ENCODE data around the gene CPNE5. TPM values are rescaled to one million over a fixed set of nuclear protein-coding genes. Genes with fewer than 3 reads are reported as not detected.
A peak's percentile ranks its signal among the peaks of the same experiment; 100 is the strongest.

CPNE5 gene
- total RNA-seq, 1 experiment from 2014 or later: 37.6 TPM

GRCh38 chr6:36803482-36803881, 35.8 kb downstream of the CPNE5 start:
- DNase-seq (ENCODE audit: low spot score): no peak
- in situ Hi-C loops (cut with HindIII; ENCODE audit: low sequenced_read_pairs): no loop called here

- DNase-seq (ENCODE audit: low spot score): no peak
- in situ Hi-C loops (cut with HindIII; ENCODE audit: low sequenced_read_pairs): no loop called here
These were observed 38.8 kb downstream of the CPNE5 start for GRCh38 chr6:36800223-36801076.

GRCh38 chr6:36798852-36799251, 40.4 kb downstream of the CPNE5 start:
- in situ Hi-C loops (cut with HindIII; ENCODE audit: low sequenced_read_pairs): no loop called here
- no peak for DNase-seq (ENCODE audit: low spot score)

- in situ Hi-C loops (cut with HindIII; ENCODE audit: low sequenced_read_pairs): no loop called here
- DNase-seq (ENCODE audit: low spot score): no peak
These were observed 41.6 kb downstream of the CPNE5 start for GRCh38 chr6:36797653-36798052.

- in situ Hi-C loops (cut with HindIII; ENCODE audit: low sequenced_read_pairs): no loop called here
These were observed 42.2 kb downstream of the CPNE5 start for GRCh38 chr6:36797055-36797454.

GRCh38 chr6:36794713-36795065, 44.6 kb downstream of the CPNE5 start:
- no peak for DNase-seq (ENCODE audit: low spot score)
- in situ Hi-C loops (cut with HindIII; ENCODE audit: low sequenced_read_pairs): no loop called here

More at GRCh38 chr6:36797055-36797454, 42.2 kb downstream of the CPNE5 start:
- no peak for DNase-seq (ENCODE audit: low spot score)

GRCh38 chr6:36793913-36794712, 45.1 kb downstream of the CPNE5 start:
- in situ Hi-C loops (cut with HindIII; ENCODE audit: low sequenced_read_pairs): no loop called here
- no peak for DNase-seq (ENCODE audit: low spot score)

GRCh38 chr6:36793296-36793912, 45.8 kb downstream of the CPNE5 start:
- no peak for DNase-seq (ENCODE audit: low spot score)

GRCh38 chr6:36791521-36792135, 47.6 kb downstream of the CPNE5 start:
- no peak for DNase-seq (ENCODE audit: low spot score)
- in situ Hi-C loops (cut with HindIII; ENCODE audit: low sequenced_read_pairs): no loop called here

More at GRCh38 chr6:36793296-36793912, 45.8 kb downstream of the CPNE5 start:
- in situ Hi-C loops (cut with HindIII; ENCODE audit: low sequenced_read_pairs): no loop called here

- in situ Hi-C loops (cut with HindIII; ENCODE audit: low sequenced_read_pairs): no loop called here
- DNase-seq (ENCODE audit: low spot score): no peak
These were observed 48.2 kb downstream of the CPNE5 start for GRCh38 chr6:36791085-36791484.

- in situ Hi-C loops (cut with HindIII; ENCODE audit: low sequenced_read_pairs): no loop called here
- no peak for DNase-seq (ENCODE audit: low spot score)
These were observed 50.5 kb downstream of the CPNE5 start for GRCh38 chr6:36788768-36789167.

GRCh38 chr6:36788186-36788585, 51.1 kb downstream of the CPNE5 start:
- in situ Hi-C loops (cut with HindIII; ENCODE audit: low sequenced_read_pairs): no loop called here
- DNase-seq (ENCODE audit: low spot score): no peak

- in situ Hi-C loops (cut with HindIII; ENCODE audit: low sequenced_read_pairs): no loop called here
- DNase-seq (ENCODE audit: low spot score): no peak
These were observed 52.0 kb downstream of the CPNE5 start for GRCh38 chr6:36787210-36787609.

- no peak for DNase-seq (ENCODE audit: low spot score)
- in situ Hi-C loops (cut with HindIII; ENCODE audit: low sequenced_read_pairs): no loop called here
These were observed 53.1 kb downstream of the CPNE5 start for GRCh38 chr6:36786055-36786675.

- in situ Hi-C loops (cut with HindIII; ENCODE audit: low sequenced_read_pairs): no loop called here
- no peak for DNase-seq (ENCODE audit: low spot score)
These were observed 54.9 kb downstream of the CPNE5 start for GRCh38 chr6:36784376-36784636.

GRCh38 chr6:36783603-36784375, 55.5 kb downstream of the CPNE5 start:
- DNase-seq (ENCODE audit: low spot score): peak; percentile 18
- in situ Hi-C loops (cut with HindIII; ENCODE audit: low sequenced_read_pairs): no loop called here

- in situ Hi-C loops (cut with HindIII; ENCODE audit: low sequenced_read_pairs): no loop called here
- no peak for DNase-seq (ENCODE audit: low spot score)
These were observed 57.6 kb downstream of the CPNE5 start for GRCh38 chr6:36781669-36782068.

- no peak for DNase-seq (ENCODE audit: low spot score)
- in situ Hi-C loops (cut with HindIII; ENCODE audit: low sequenced_read_pairs): no loop called here
These were observed 58.6 kb downstream of the CPNE5 start for GRCh38 chr6:36780442-36781177.

Measured in G401 (cell line).